ENCODE measurements around the gene FRMPD1. TPM values are rescaled to one million over a fixed set of nuclear protein-coding genes. Genes with fewer than 3 reads are reported as not detected.
"Not testable (repeated sequence)": the region's sequence is repeated elsewhere in the genome, so short reads cannot be mapped to it uniquely, and the experiment has no call there.

FRMPD1 gene
- total RNA-seq, result not detected in 2 replicates

GRCh38 chr9:37650873-37651768 is at the start of gene FRMPD1:
FRMPD1 (plus strand) TSS chr9:37650954; CDS start chr9:37692642, 41,688 bp downstream.
- peak; percentile 90 for DNase-seq
- Mint-ChIP-seq H3K4me1 (peaks cover 7% of the 10 kb centered on the region), H3K27me3 (peaks cover 70% of the 10 kb centered on the region), H3K36me3 (ENCODE audit: low read depth) (no peaks in the 10 kb centered on the region), H3K4me3 (peak within 1 kb of the TSS; percentile 80), H3K27ac (no peak within 1 kb of the TSS), H3K9me3 (no peaks in the 10 kb centered on the region)
- intact Hi-C loops (cut with micrococcal nuclease), result loop anchor here (2.0 kb wide), 1 partner anchor 58 kb away; the partner anchor contains the start of gene TOMM5

- not testable (repeated sequence) for H3K27ac Mint-ChIP-seq
- peaks cover 34% of the 10 kb centered on the region for H3K27me3 Mint-ChIP-seq
Measured at GRCh38 chr9:37602061-37602460, 48.7 kb upstream of the FRMPD1 start.

GRCh38 chr9:37602817-37603216 is 47.9 kb upstream of the FRMPD1 start:
- no peak for DNase-seq
- intact Hi-C loops (cut with micrococcal nuclease), result no loop called here
- Mint-ChIP-seq H3K9me3 (no peaks in the 10 kb centered on the region), H3K27me3 (peaks cover 37% of the 10 kb centered on the region), H3K27ac (no peak overlapping the region), H3K4me1 (no peaks in the 10 kb centered on the region), H3K36me3 (ENCODE audit: low read depth) (no peaks in the 10 kb centered on the region), H3K4me3 (no peak overlapping the region)

More at GRCh38 chr9:37602061-37602460, 48.7 kb upstream of the FRMPD1 start:
- H3K9me3 Mint-ChIP-seq; DNase-seq; intact Hi-C loops (cut with micrococcal nuclease); H3K4me1 Mint-ChIP-seq; H3K4me3 Mint-ChIP-seq; H3K36me3 Mint-ChIP-seq (ENCODE audit: low read depth): not testable (repeated sequence)

GRCh38 chr9:37604296-37604695 is 46.5 kb upstream of the FRMPD1 start:
- Mint-ChIP-seq H3K27me3 (peaks cover 36% of the 10 kb centered on the region), H3K4me1 (no peaks in the 10 kb centered on the region), H3K27ac (no peak overlapping the region), H3K36me3 (ENCODE audit: low read depth) (no peaks in the 10 kb centered on the region), H3K4me3 (no peak overlapping the region), H3K9me3 (no peaks in the 10 kb centered on the region)
- no peak for DNase-seq
- intact Hi-C loops (cut with micrococcal nuclease), result no loop called here

GRCh38 chr9:37608250-37608649 is 42.5 kb upstream of the FRMPD1 start:
- no peak overlapping the region for H3K4me3 Mint-ChIP-seq
- peaks cover 32% of the 10 kb centered on the region for H3K27me3 Mint-ChIP-seq
- intact Hi-C loops (cut with micrococcal nuclease), result no loop called here
- no peaks in the 10 kb centered on the region for H3K9me3 Mint-ChIP-seq
- H3K36me3 Mint-ChIP-seq (ENCODE audit: low read depth), result no peaks in the 10 kb centered on the region
- no peak overlapping the region for H3K27ac Mint-ChIP-seq
- no peak for DNase-seq
- no peaks in the 10 kb centered on the region for H3K4me1 Mint-ChIP-seq

GRCh38 chr9:37609735-37610397 is 40.9 kb upstream of the FRMPD1 start:
- Mint-ChIP-seq H3K9me3 (no peaks in the 10 kb centered on the region), H3K27ac (no peak overlapping the region), H3K36me3 (ENCODE audit: low read depth) (no peaks in the 10 kb centered on the region), H3K4me1 (no peaks in the 10 kb centered on the region), H3K4me3 (no peak overlapping the region), H3K27me3 (peaks cover 30% of the 10 kb centered on the region)
- intact Hi-C loops (cut with micrococcal nuclease), result no loop called here
- DNase-seq, result no peak

GRCh38 chr9:37611014-37611413 is 39.7 kb upstream of the FRMPD1 start:
- H3K36me3 Mint-ChIP-seq (ENCODE audit: low read depth), result no peaks in the 10 kb centered on the region
- H3K27me3 Mint-ChIP-seq, result peaks cover 28% of the 10 kb centered on the region
- intact Hi-C loops (cut with micrococcal nuclease), result no loop called here
- no peaks in the 10 kb centered on the region for H3K9me3 Mint-ChIP-seq
- no peak overlapping the region for H3K4me3 Mint-ChIP-seq
- H3K4me1 Mint-ChIP-seq, result no peaks in the 10 kb centered on the region
- DNase-seq, result no peak
- H3K27ac Mint-ChIP-seq, result no peak overlapping the region

GRCh38 chr9:37611961-37612360 is 38.8 kb upstream of the FRMPD1 start:
- Mint-ChIP-seq H3K9me3 (no peaks in the 10 kb centered on the region), H3K4me3 (no peak overlapping the region), H3K36me3 (ENCODE audit: low read depth) (no peaks in the 10 kb centered on the region), H3K4me1 (no peaks in the 10 kb centered on the region), H3K27ac (no peak overlapping the region), H3K27me3 (peaks cover 24% of the 10 kb centered on the region)
- DNase-seq, result no peak
- intact Hi-C loops (cut with micrococcal nuclease), result no loop called here

GRCh38 chr9:37617161-37617560 is 33.6 kb upstream of the FRMPD1 start:
- peaks cover 12% of the 10 kb centered on the region for H3K27me3 Mint-ChIP-seq
- no peaks in the 10 kb centered on the region for H3K4me1 Mint-ChIP-seq
- intact Hi-C loops (cut with micrococcal nuclease), result no loop called here
- H3K27ac Mint-ChIP-seq, result no peak overlapping the region
- H3K4me3 Mint-ChIP-seq, result no peak overlapping the region
- H3K9me3 Mint-ChIP-seq, result no peaks in the 10 kb centered on the region
- no peaks in the 10 kb centered on the region for H3K36me3 Mint-ChIP-seq (ENCODE audit: low read depth)
- no peak for DNase-seq

GRCh38 chr9:37617832-37618231 is 32.9 kb upstream of the FRMPD1 start:
- intact Hi-C loops (cut with micrococcal nuclease), result no loop called here
- H3K9me3 Mint-ChIP-seq, result no peaks in the 10 kb centered on the region
- no peak overlapping the region for H3K4me3 Mint-ChIP-seq
- no peak overlapping the region for H3K27ac Mint-ChIP-seq
- no peak for DNase-seq
- peaks cover 12% of the 10 kb centered on the region for H3K27me3 Mint-ChIP-seq
- no peaks in the 10 kb centered on the region for H3K4me1 Mint-ChIP-seq
- no peaks in the 10 kb centered on the region for H3K36me3 Mint-ChIP-seq (ENCODE audit: low read depth)

GRCh38 chr9:37618817-37619216 is 31.9 kb upstream of the FRMPD1 start:
- Mint-ChIP-seq H3K36me3 (ENCODE audit: low read depth) (no peaks in the 10 kb centered on the region), H3K27me3 (peaks cover 13% of the 10 kb centered on the region), H3K4me1 (no peaks in the 10 kb centered on the region), H3K9me3 (no peaks in the 10 kb centered on the region), H3K4me3 (no peak overlapping the region), H3K27ac (no peak overlapping the region)
- intact Hi-C loops (cut with micrococcal nuclease), result no loop called here
- no peak for DNase-seq

GRCh38 chr9:37619806-37620205 is 30.9 kb upstream of the FRMPD1 start:
- intact Hi-C loops (cut with micrococcal nuclease), result no loop called here
- no peaks in the 10 kb centered on the region for H3K36me3 Mint-ChIP-seq (ENCODE audit: low read depth)
- no peaks in the 10 kb centered on the region for H3K4me1 Mint-ChIP-seq
- no peak overlapping the region for H3K4me3 Mint-ChIP-seq
- H3K27me3 Mint-ChIP-seq, result peaks cover 13% of the 10 kb centered on the region
- DNase-seq, result no peak
- H3K9me3 Mint-ChIP-seq, result no peaks in the 10 kb centered on the region
- no peak overlapping the region for H3K27ac Mint-ChIP-seq

- Mint-ChIP-seq H3K9me3 (no peaks in the 10 kb centered on the region), H3K27ac (no peak overlapping the region), H3K4me3 (no peak overlapping the region), H3K27me3 (peaks cover 13% of the 10 kb centered on the region), H3K4me1 (no peaks in the 10 kb centered on the region), H3K36me3 (ENCODE audit: low read depth) (no peaks in the 10 kb centered on the region)
- no peak for DNase-seq
- intact Hi-C loops (cut with micrococcal nuclease), result no loop called here
Measured at GRCh38 chr9:37620396-37620795, 30.4 kb upstream of the FRMPD1 start.
